ENCODE data around the gene SLC38A8.

Gene SLC38A8

GRCh38 chr16:84003038-84003437 lies 39.6 kb downstream of the SLC38A8 start:
- no peaks in the 10 kb centered on the region for H4K20me1 ChIP-seq (ENCODE audit: insufficient read depth, low read length, poor library complexity, severe bottlenecking)
- H3K4me1 ChIP-seq (ENCODE audit: insufficient read depth, low read length, poor library complexity, severe bottlenecking): no peaks in the 10 kb centered on the region
- no peaks in the 10 kb centered on the region for H3K36me3 ChIP-seq (ENCODE audit: insufficient read depth, low read length)
- H3K79me2 ChIP-seq (ENCODE audit: insufficient read depth, low read length): no peaks in the 10 kb centered on the region
- H3K9ac ChIP-seq (ENCODE audit: low read depth, low read length, poor library complexity, severe bottlenecking): no peak overlapping the region
- H3F3A ChIP-seq (ENCODE audit: low read depth): no peaks in the 10 kb centered on the region
- no peaks in the 10 kb centered on the region for H3K27me3 ChIP-seq (ENCODE audit: insufficient read depth, low read length, poor library complexity, severe bottlenecking)
- no peaks in the 10 kb centered on the region for H3K9me2 ChIP-seq (replicated peaks; ENCODE audit: low read depth, low read length)
- TF ChIP-seq EZH2phosphoT487 (IDR thresholded peaks at IDR 0.05; ENCODE audit: borderline replicate concordance) (no peak), CTCF (conservative IDR thresholded peaks at IDR 0.05; ENCODE audit: low read length) (no peak)
- H3K4me2 ChIP-seq (ENCODE audit: low read depth, low read length, poor library complexity, severe bottlenecking): no peak overlapping the region
- H2AFZ ChIP-seq (ENCODE audit: low read length): no peak overlapping the region
- H3K9me3 ChIP-seq (ENCODE audit: insufficient read depth, low read depth, low read length): no peaks in the 10 kb centered on the region
- no peak overlapping the region for H3K4me3 ChIP-seq (ENCODE audit: low read length, poor library complexity, severe bottlenecking)

GRCh38 chr16:84001726-84002125 lies 40.9 kb downstream of the SLC38A8 start:
- Histone ChIP-seq H3K36me3 (ENCODE audit: insufficient read depth, low read length) (no peaks in the 10 kb centered on the region), H3K9me3 (ENCODE audit: insufficient read depth, low read depth, low read length) (no peaks in the 10 kb centered on the region), H2AFZ (ENCODE audit: low read length) (no peak overlapping the region), H3K4me1 (ENCODE audit: insufficient read depth, low read length, poor library complexity, severe bottlenecking) (no peaks in the 10 kb centered on the region), H3K9ac (ENCODE audit: low read depth, low read length, poor library complexity, severe bottlenecking) (no peak overlapping the region), H3K9me2 (replicated peaks; ENCODE audit: low read depth, low read length) (no peaks in the 10 kb centered on the region), H3K4me2 (ENCODE audit: low read depth, low read length, poor library complexity, severe bottlenecking) (no peak overlapping the region), H4K20me1 (ENCODE audit: insufficient read depth, low read length, poor library complexity, severe bottlenecking) (no peaks in the 10 kb centered on the region), H3F3A (ENCODE audit: low read depth) (no peaks in the 10 kb centered on the region), H3K79me2 (ENCODE audit: insufficient read depth, low read length) (no peaks in the 10 kb centered on the region), H3K4me3 (ENCODE audit: low read length, poor library complexity, severe bottlenecking) (no peak overlapping the region), H3K27me3 (ENCODE audit: insufficient read depth, low read length, poor library complexity, severe bottlenecking) (no peaks in the 10 kb centered on the region)
- TF ChIP-seq EZH2phosphoT487 (IDR thresholded peaks at IDR 0.05; ENCODE audit: borderline replicate concordance) (no peak), CTCF (conservative IDR thresholded peaks at IDR 0.05; ENCODE audit: low read length) (no peak)

- H3K9ac ChIP-seq (ENCODE audit: low read depth, low read length, poor library complexity, severe bottlenecking): no peak overlapping the region
- no peaks in the 10 kb centered on the region for H3K36me3 ChIP-seq (ENCODE audit: insufficient read depth, low read length)
- no peaks in the 10 kb centered on the region for H3K4me1 ChIP-seq (ENCODE audit: insufficient read depth, low read length, poor library complexity, severe bottlenecking)
- H3K27me3 ChIP-seq (ENCODE audit: insufficient read depth, low read length, poor library complexity, severe bottlenecking): no peaks in the 10 kb centered on the region
- H3K4me2 ChIP-seq (ENCODE audit: low read depth, low read length, poor library complexity, severe bottlenecking): no peak overlapping the region
- H3K4me3 ChIP-seq (ENCODE audit: low read length, poor library complexity, severe bottlenecking): no peak overlapping the region
- no peak for TF ChIP-seq EZH2phosphoT487 (IDR thresholded peaks at IDR 0.05; ENCODE audit: borderline replicate concordance)
- H2AFZ ChIP-seq (ENCODE audit: low read length): no peak overlapping the region
- no peaks in the 10 kb centered on the region for H3F3A ChIP-seq (ENCODE audit: low read depth)
- no peaks in the 10 kb centered on the region for H4K20me1 ChIP-seq (ENCODE audit: insufficient read depth, low read length, poor library complexity, severe bottlenecking)
- no peaks in the 10 kb centered on the region for H3K9me3 ChIP-seq (ENCODE audit: insufficient read depth, low read depth, low read length)
- no peaks in the 10 kb centered on the region for H3K9me2 ChIP-seq (replicated peaks; ENCODE audit: low read depth, low read length)
- no peaks in the 10 kb centered on the region for H3K79me2 ChIP-seq (ENCODE audit: insufficient read depth, low read length)
These were observed 41.5 kb downstream of the SLC38A8 start for GRCh38 chr16:84000989-84001642.

- no peak overlapping the region for H3K9ac ChIP-seq (ENCODE audit: low read depth, low read length, poor library complexity, severe bottlenecking)
- H3K27me3 ChIP-seq (ENCODE audit: insufficient read depth, low read length, poor library complexity, severe bottlenecking): no peaks in the 10 kb centered on the region
- H3K4me3 ChIP-seq (ENCODE audit: low read length, poor library complexity, severe bottlenecking): no peak overlapping the region
- H4K20me1 ChIP-seq (ENCODE audit: insufficient read depth, low read length, poor library complexity, severe bottlenecking): no peaks in the 10 kb centered on the region
- H3K4me1 ChIP-seq (ENCODE audit: insufficient read depth, low read length, poor library complexity, severe bottlenecking): no peaks in the 10 kb centered on the region
- no peaks in the 10 kb centered on the region for H3F3A ChIP-seq (ENCODE audit: low read depth)
- H3K4me2 ChIP-seq (ENCODE audit: low read depth, low read length, poor library complexity, severe bottlenecking): no peak overlapping the region
- no peaks in the 10 kb centered on the region for H3K79me2 ChIP-seq (ENCODE audit: insufficient read depth, low read length)
- H3K9me3 ChIP-seq (ENCODE audit: insufficient read depth, low read depth, low read length): no peaks in the 10 kb centered on the region
- TF ChIP-seq CTCF (conservative IDR thresholded peaks at IDR 0.05; ENCODE audit: low read length): no peak
- TF ChIP-seq EZH2phosphoT487 (IDR thresholded peaks at IDR 0.05; ENCODE audit: borderline replicate concordance): no peak
- H2AFZ ChIP-seq (ENCODE audit: low read length): no peak overlapping the region
- H3K36me3 ChIP-seq (ENCODE audit: insufficient read depth, low read length): no peaks in the 10 kb centered on the region
- no peaks in the 10 kb centered on the region for H3K9me2 ChIP-seq (replicated peaks; ENCODE audit: low read depth, low read length)
These were observed 44.5 kb downstream of the SLC38A8 start for GRCh38 chr16:83998091-83998490.
